ENCODE results near the gene PWWP2B. TPM values are rescaled to one million over a fixed set of nuclear protein-coding genes. Genes with fewer than 3 reads are reported as not detected.

PWWP2B gene
- total and polyA plus RNA-seq, 2 of the 13 experiments (the other 11 are each of a cell fraction or from before 2014, with no cell fraction given): 2.3 to 4.7 TPM

GRCh38 chr10:132422903-132423825 lies 26.2 kb downstream of the PWWP2B start:
- Histone ChIP-seq H3K79me2 (ENCODE audit: insufficient read depth, low read length) (no peaks in the 10 kb centered on the region), H2AFZ (ENCODE audit: low read length) (no peak overlapping the region), H3K4me1 (ENCODE audit: insufficient read depth, low read length) (peaks cover 40% of the 10 kb centered on the region), H3K4me3 (replicated peaks in 1 of 3; ENCODE audit: insufficient read depth in 1 of 3, low read depth in 2 of 3, low read length in 3 of 3) (no peak overlapping the region), H3K27me3 (ENCODE audit: control insufficient read depth in 1 of 2, insufficient read depth in 2 of 2, low read length in 2 of 2) (peaks cover 0 to 2% of the 10 kb centered on the region in 2 experiments; a peak in 1 of 5 replicates), H4K20me1 (ENCODE audit: insufficient read depth, low read length) (no peaks in the 10 kb centered on the region), H3K9me3 (ENCODE audit: low read length) (no peaks in the 10 kb centered on the region), H3K27ac (ENCODE audit: extremely low read length, insufficient read depth, low read length) (no peak overlapping the region), H3K9ac (ENCODE audit: insufficient read depth, low read depth, low read length) (no peak overlapping the region), H3K36me3 (replicated peaks in 1 of 2; ENCODE audit: control insufficient read depth in 1 of 2, insufficient read depth in 2 of 2, low read length in 2 of 2) (no peaks in the 10 kb centered on the region), H3K4me2 (ENCODE audit: low read depth, low read length) (no peak overlapping the region)
- ATAC-seq (no peak), FAIRE-seq (no peak), DNase-seq (ENCODE audit: low spot score) (no peak)
- CTCF ChIA-PET (ENCODE audit: low intra/inter-chr PET ratio, low total read pairs): no interaction called here
- POLR2A ChIA-PET: interaction anchor here (2.2 kb wide), 1 partner anchor 11 kb away, joined by 6 read pairs; no protein-coding TSS in a partner anchor
- WGBS (ENCODE audit: low lambda C conversion rate): 76% methylated on average over 22 of the region's 26 CpGs
- no TSS peak for BruUV-seq (replicated peaks)
- in situ Hi-C loops (cut with HindIII; ENCODE audit: extremely low pct_ligation_motif_present, low pct_unique_long_range_greater_than_20kb) (no loop called here), intact Hi-C loops (cut with micrococcal nuclease; ENCODE audit: unreplicated experiment) (no loop called here)
- TF ChIP-seq RCOR2 (CRISPR knock-in tag; IDR thresholded peaks at IDR 0.05) (no peak), FOXK2 (IDR thresholded peaks at IDR 0.05) (0 out of 2 replicates have a peak, but pooled peaks have one; percentile 17), ZNF251 (CRISPR knock-in tag; IDR thresholded peaks at IDR 0.05) (no peak), CREB1 (IDR thresholded peaks at IDR 0.05) (peak; percentile 53; the same call in 1 of the 2 replicates), CREB1 (CRISPR knock-in tag; IDR thresholded peaks at IDR 0.05) (no peak), ZNF160 (CRISPR knock-in tag; IDR thresholded peaks at IDR 0.05) (no peak), MNT (IDR thresholded peaks at IDR 0.05) (peak; percentile 95), ZNF784 (CRISPR knock-in tag; IDR thresholded peaks at IDR 0.05; ENCODE audit: borderline replicate concordance) (no peak), HMG20A (CRISPR knock-in tag; IDR thresholded peaks at IDR 0.05; ENCODE audit: borderline replicate concordance) (no peak), DPF2 (CRISPR knock-in tag; IDR thresholded peaks at IDR 0.05; ENCODE audit: borderline replicate concordance, low read depth) (no peak), MTF2 (CRISPR knock-in tag; IDR thresholded peaks at IDR 0.05; ENCODE audit: borderline replicate concordance) (no peak)
